ENCODE measurements around the gene DSG4.
"Not testable (repeated sequence)": the region's sequence is repeated elsewhere in the genome, so short reads cannot be mapped to it uniquely, and the experiment has no call there.

DSG4 gene

GRCh38 chr18:31376477-31376876, at the start of gene DSG4:
DSG4 (plus strand) TSS chr18:31376777; CDS start chr18:31376912, 135 bp downstream.
- DNase-seq = no peak

GRCh38 chr18:31329787-31330438, 46.7 kb upstream of the DSG4 start:
- DNase-seq = no peak

GRCh38 chr18:31343454-31343853, 33.1 kb upstream of the DSG4 start:
- DNase-seq = no peak

- not testable (repeated sequence) for DNase-seq
Observed at GRCh38 chr18:31353336-31353735, 23.2 kb upstream of the DSG4 start.

- no peak for DNase-seq
Observed at GRCh38 chr18:31354990-31355389, 21.6 kb upstream of the DSG4 start.

- DNase-seq = no peak
Observed at GRCh38 chr18:31356025-31356424, 20.6 kb upstream of the DSG4 start.

- DNase-seq = no peak
Observed at GRCh38 chr18:31364190-31364589, 12.4 kb upstream of the DSG4 start.

GRCh38 chr18:31369478-31369877, 7.1 kb upstream of the DSG4 start:
- DNase-seq = no peak

GRCh38 chr18:31371989-31372388, 4.6 kb upstream of the DSG4 start:
- DNase-seq = no peak

- DNase-seq = no peak
Observed at GRCh38 chr18:31373641-31374040, 2.9 kb upstream of the DSG4 start.

- no peak for DNase-seq
Observed at GRCh38 chr18:31380912-31381311, 4.3 kb downstream of the DSG4 start.

- DNase-seq = no peak
Observed at GRCh38 chr18:31382107-31382506, 5.5 kb downstream of the DSG4 start.

- no peak for DNase-seq
Observed at GRCh38 chr18:31386741-31387140, 10.2 kb downstream of the DSG4 start.

- no peak for DNase-seq
Observed at GRCh38 chr18:31393286-31393685, 16.7 kb downstream of the DSG4 start.

- DNase-seq = no peak
Observed at GRCh38 chr18:31396796-31397612, 20.4 kb downstream of the DSG4 start.

- DNase-seq = no peak
Observed at GRCh38 chr18:31398191-31398590, 21.6 kb downstream of the DSG4 start.

- no peak for DNase-seq
Observed at GRCh38 chr18:31399306-31400032, 22.9 kb downstream of the DSG4 start.

GRCh38 chr18:31401156-31402025, 24.8 kb downstream of the DSG4 start:
- DNase-seq = no peak

GRCh38 chr18:31402026-31402373, 25.4 kb downstream of the DSG4 start:
- no peak for DNase-seq

- no peak for DNase-seq
Observed at GRCh38 chr18:31403409-31403808, 26.8 kb downstream of the DSG4 start.

GRCh38 chr18:31407649-31408048, 31.1 kb downstream of the DSG4 start:
- DNase-seq = no peak

- DNase-seq = no peak
Observed at GRCh38 chr18:31409276-31409675, 32.7 kb downstream of the DSG4 start.
